Measurements from ENCODE around the gene BUD13. TPM values are rescaled to one million over a fixed set of nuclear protein-coding genes. Genes with fewer than 3 reads are reported as not detected.

Gene BUD13
- polyA plus RNA-seq, 1 of the 3 experiments (the other 2 are of a cell fraction), result 15.5 TPM

- TF ChIP-seq CTCF (IDR thresholded peaks at IDR 0.05) (no peak), GATA2 (CRISPR knock-in tag; IDR thresholded peaks at IDR 0.05) (no peak), MEF2A (IDR thresholded peaks at IDR 0.05; ENCODE audit: borderline replicate concordance, low read depth) (no peak)
Observed at GRCh38 chr11:116714902-116715301, 57.9 kb downstream of the BUD13 start (continued).

- Histone ChIP-seq H3K4me3 (ENCODE audit: low read depth in 2 of 2, low read length in 1 of 2) (no peak overlapping the region), H3K79me2 (ENCODE audit: insufficient read depth) (no peaks in the 10 kb centered on the region), H2AFZ (ENCODE audit: low read depth) (no peak overlapping the region), H3K4me2 (no peak overlapping the region), H3K9ac (no peak overlapping the region), H3K36me3 (replicated peaks in 1 of 2; ENCODE audit: control insufficient read depth in 1 of 2, insufficient read depth in 2 of 2, low read length in 1 of 2) (no peaks in the 10 kb centered on the region), H3K4me1 (ENCODE audit: control insufficient read depth in 1 of 2, insufficient read depth in 2 of 2, low read depth in 1 of 2, low read length in 1 of 2) (no peaks in the 10 kb centered on the region; a peak in 1 of 4 replicates), H4K20me1 (ENCODE audit: insufficient read depth) (no peaks in the 10 kb centered on the region), H3F3A (replicated peaks; ENCODE audit: insufficient read depth) (no peaks in the 10 kb centered on the region), H3K9me2 (no peaks in the 10 kb centered on the region), H3K27me3 (ENCODE audit: insufficient read depth) (no peaks in the 10 kb centered on the region; the same call in 1 of the 2 replicates), H3K27ac (ENCODE audit: low read depth in 2 of 2, low read length in 1 of 2) (no peak overlapping the region), H3K9me3 (no peaks in the 10 kb centered on the region)
- ChIA-PET CTCF (interaction anchor here (1.0 to 3.1 kb wide), 5 partner anchors 8 to 21 kb away, joined by 3 to 21 read pairs (median 3); no protein-coding TSS in a partner anchor), POLR2A (no interaction called here)
- DNase-seq, result no peak
- TF ChIP-seq RAD21 (IDR thresholded peaks at IDR 0.05; ENCODE audit: low read length) (no peak), FOXM1 (IDR thresholded peaks at IDR 0.05; ENCODE audit: low read depth) (no peak), GATA2 (CRISPR knock-in tag; IDR thresholded peaks at IDR 0.05) (no peak)
- WGBS (ENCODE audit: low lambda C conversion rate), result 68% methylated on average over 4 of the region's 4 CpGs
Observed at GRCh38 chr11:116712428-116712827, 60.4 kb downstream of the BUD13 start.

- Histone ChIP-seq H4K20me1 (ENCODE audit: insufficient read depth) (no peaks in the 10 kb centered on the region), H3K9ac (no peak overlapping the region), H3K9me2 (no peaks in the 10 kb centered on the region), H3K4me2 (no peak overlapping the region), H3K27ac (ENCODE audit: low read depth in 2 of 2, low read length in 1 of 2) (no peak overlapping the region), H3K27me3 (ENCODE audit: insufficient read depth) (no peaks in the 10 kb centered on the region; the same call in 1 of the 2 replicates), H3F3A (replicated peaks; ENCODE audit: insufficient read depth) (no peaks in the 10 kb centered on the region), H3K4me1 (ENCODE audit: control insufficient read depth in 1 of 2, insufficient read depth in 2 of 2, low read depth in 1 of 2, low read length in 1 of 2) (no peaks in the 10 kb centered on the region; a peak in 1 of 4 replicates), H3K36me3 (replicated peaks in 1 of 2; ENCODE audit: control insufficient read depth in 1 of 2, insufficient read depth in 2 of 2, low read length in 1 of 2) (no peaks in the 10 kb centered on the region), H3K79me2 (ENCODE audit: insufficient read depth) (no peaks in the 10 kb centered on the region), H2AFZ (ENCODE audit: low read depth) (no peak overlapping the region), H3K9me3 (no peaks in the 10 kb centered on the region), H3K4me3 (ENCODE audit: low read depth in 2 of 2, low read length in 1 of 2) (no peak overlapping the region)
- ChIA-PET CTCF (interaction anchor here (1.8 to 3.3 kb wide), 3 partner anchors 19 to 32 kb away, joined by 4 to 21 read pairs (median 11); no protein-coding TSS in a partner anchor), POLR2A (no interaction called here)
- DNase-seq, result no peak
- WGBS (ENCODE audit: low lambda C conversion rate), result 81% methylated on average over 4 of the region's 4 CpGs
- TF ChIP-seq IRF3 (IDR thresholded peaks at IDR 0.05; ENCODE audit: low read depth, low read length) (no peak), RAD21 (IDR thresholded peaks at IDR 0.05; ENCODE audit: low read length) (no peak), USF2 (IDR thresholded peaks at IDR 0.05; ENCODE audit: borderline replicate concordance, low read depth, low read length) (no peak), PBX3 (IDR thresholded peaks at IDR 0.05) (no peak), ZBTB33 (IDR thresholded peaks at IDR 0.05; ENCODE audit: borderline replicate concordance, low read depth) (no peak), ELF1 (IDR thresholded peaks at IDR 0.05) (no peak), MXI1 (IDR thresholded peaks at IDR 0.05; ENCODE audit: low read depth, low read length) (no peak), NRF1 (IDR thresholded peaks at IDR 0.05; ENCODE audit: low read depth, low read length) (no peak), REST (IDR thresholded peaks at IDR 0.05; ENCODE audit: low read depth, low read length) (no peak), RFX5 (IDR thresholded peaks at IDR 0.05; ENCODE audit: low read length) (no peak)
Observed at GRCh38 chr11:116710762-116711161, 62.0 kb downstream of the BUD13 start.

Measured in SK-N-SH (cell line).